Stimulated activated naive CD8-positive, alpha-beta T cell treated with anti-CD3 and anti-CD28 coated beads, Interleukin-15, amount 100 ng/mL, for 72 hours (primary cell): ENCODE results near the gene SYCP2L.
"Not testable (repeated sequence)": the region's sequence is repeated elsewhere in the genome, so short reads cannot be mapped to it uniquely, and the experiment has no call there.

Source experiments
- ATAC-seq: fragments of 150-1000 bp; cut with Tn5 transposase; 2 replicates; pipeline ENCODE4 v1.10.0; 2021; ENCODE audit warnings: mild to moderate bottlenecking, moderate library complexity
- DNase-seq, 2 donors: peaks; one replicate each; pipeline ENCODE4 v3.0.0; 2021 to 2022
- H3K27ac Mint-ChIP-seq, 2 donors: one replicate each; pipeline ENCODE4 v1.8.0; 2022; ENCODE audit warnings: mild to moderate bottlenecking in 2 of 2, mixed read lengths in 2 of 2, moderate library complexity in 2 of 2
- H3K27me3 Mint-ChIP-seq: one replicate; pipeline ENCODE4 v1.8.0; 2022; ENCODE audit warnings: mixed read lengths
- H3K4me1 Mint-ChIP-seq: one replicate; pipeline ENCODE4 v1.8.0; 2022; ENCODE audit warnings: mild to moderate bottlenecking, mixed read lengths
- H3K4me3 Mint-ChIP-seq, 2 donors: one replicate each; pipeline ENCODE4 v1.8.0; 2022; ENCODE audit warnings: mild to moderate bottlenecking in 2 of 2, mixed read lengths in 2 of 2, moderate library complexity in 1 of 2
- H3K9me3 Mint-ChIP-seq, 2 donors: one replicate each; pipeline ENCODE4 v1.8.0; 2022; ENCODE audit warnings: mixed read lengths in 2 of 2

SYCP2L gene

GRCh38 chr6:10866709-10867108 is 20.1 kb upstream of the SYCP2L start:
- not testable (repeated sequence) for H3K27ac Mint-ChIP-seq, H3K9me3 Mint-ChIP-seq, H3K4me1 Mint-ChIP-seq, H3K4me3 Mint-ChIP-seq, H3K27me3 Mint-ChIP-seq, DNase-seq, ATAC-seq

GRCh38 chr6:10867952-10868351 is 18.9 kb upstream of the SYCP2L start:
- no peak for DNase-seq
- Mint-ChIP-seq H3K9me3 (no peaks in the 10 kb centered on the region), H3K4me1 (no peaks in the 10 kb centered on the region), H3K27ac (no peak overlapping the region), H3K4me3 (no peak overlapping the region), H3K27me3 (peaks cover 8% of the 10 kb centered on the region)
- ATAC-seq, result no peak

GRCh38 chr6:10873374-10873773 is 13.5 kb upstream of the SYCP2L start:
- no peak for ATAC-seq
- no peaks in the 10 kb centered on the region for H3K9me3 Mint-ChIP-seq
- H3K4me1 Mint-ChIP-seq, result no peaks in the 10 kb centered on the region

DNA sequence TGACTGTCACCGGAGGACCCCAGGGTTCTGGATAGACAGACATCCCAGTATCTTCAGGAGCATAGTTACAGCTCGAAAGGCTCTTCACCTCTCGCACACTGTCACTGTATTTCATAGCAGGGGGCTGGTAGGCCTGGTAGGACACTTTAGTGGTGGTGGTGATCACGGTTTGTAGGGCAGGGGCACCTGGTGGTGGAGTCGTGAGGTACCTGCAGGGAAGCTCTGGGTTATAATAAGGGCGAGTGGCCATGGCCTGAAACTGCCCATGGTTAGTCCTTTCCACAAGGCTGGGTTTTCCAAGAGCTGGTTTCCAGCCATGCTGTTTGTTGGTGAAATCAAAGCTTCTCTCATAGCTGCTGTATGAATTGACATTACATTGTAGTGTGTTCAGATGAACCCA is 12.6 kb upstream of the SYCP2L start:
- DNase-seq (no peak), ATAC-seq (no peak)
- Mint-ChIP-seq H3K9me3 (no peaks in the 10 kb centered on the region), H3K27me3 (peaks cover 29% of the 10 kb centered on the region), H3K27ac (no peak overlapping the region), H3K4me3 (no peak overlapping the region), H3K4me1 (no peaks in the 10 kb centered on the region)

More at GRCh38 chr6:10873374-10873773, 13.5 kb upstream of the SYCP2L start:
- Mint-ChIP-seq H3K4me3 (no peak overlapping the region), H3K27me3 (peaks cover 26% of the 10 kb centered on the region), H3K27ac (no peak overlapping the region)
- no peak for DNase-seq

GRCh38 chr6:10875026-10875425 is 11.8 kb upstream of the SYCP2L start:
- Mint-ChIP-seq H3K4me1 (no peaks in the 10 kb centered on the region), H3K9me3 (no peaks in the 10 kb centered on the region), H3K27ac (no peak overlapping the region), H3K27me3 (peaks cover 37% of the 10 kb centered on the region), H3K4me3 (no peak overlapping the region)
- no peak for DNase-seq
- ATAC-seq, result no peak

DNA sequence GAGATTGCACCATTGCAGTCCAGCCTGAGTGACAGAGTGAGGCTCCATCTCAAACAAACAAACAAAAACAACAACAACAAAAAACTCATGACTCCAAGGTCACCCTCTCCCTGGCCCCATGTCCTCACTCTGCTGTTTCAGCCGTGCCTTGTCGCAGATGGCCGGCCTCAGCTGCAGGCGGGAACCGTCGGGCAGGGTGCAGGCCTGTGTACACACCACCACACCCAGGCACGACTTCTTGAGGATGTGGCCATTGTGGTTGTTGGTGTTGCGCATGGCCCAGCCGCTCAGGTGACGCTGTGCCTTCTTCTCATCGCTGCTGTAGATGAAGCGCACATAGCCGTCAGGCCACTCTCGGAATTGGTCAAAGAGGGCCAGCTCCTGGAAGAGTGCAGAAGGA is 9.8 kb upstream of the SYCP2L start:
- peaks cover 49% of the 10 kb centered on the region for H3K27me3 Mint-ChIP-seq
- no peak for DNase-seq
- H3K4me1 Mint-ChIP-seq, result peaks cover 7% of the 10 kb centered on the region
- H3K27ac Mint-ChIP-seq, result no peak overlapping the region
- ATAC-seq, result no peak
- no peaks in the 10 kb centered on the region for H3K9me3 Mint-ChIP-seq
- H3K4me3 Mint-ChIP-seq, result no peak overlapping the region

DNA sequence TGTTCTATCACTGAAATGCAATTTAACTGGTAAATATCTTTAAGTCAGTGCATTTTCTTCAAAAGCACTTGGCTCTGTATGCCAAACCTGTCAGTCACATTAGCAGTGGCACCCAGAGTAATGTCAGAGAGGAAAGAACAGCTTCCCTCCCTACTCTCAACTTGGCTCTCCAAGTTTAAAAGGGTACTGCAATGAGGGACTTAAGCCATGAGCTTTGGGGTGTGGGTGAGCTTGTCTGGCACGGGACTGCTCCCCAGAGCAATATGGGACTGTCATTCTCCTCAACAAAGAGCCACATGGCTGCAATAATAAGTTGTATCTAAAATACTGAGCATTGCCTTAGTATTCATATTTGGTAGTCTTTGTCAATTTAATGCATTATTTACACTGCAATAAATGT is 9.0 kb upstream of the SYCP2L start:
- Mint-ChIP-seq H3K27me3 (peaks cover 57% of the 10 kb centered on the region), H3K9me3 (no peaks in the 10 kb centered on the region), H3K27ac (no peak overlapping the region), H3K4me3 (no peak overlapping the region), H3K4me1 (peaks cover 15% of the 10 kb centered on the region)
- ATAC-seq (no peak), DNase-seq (no peak)

DNA sequence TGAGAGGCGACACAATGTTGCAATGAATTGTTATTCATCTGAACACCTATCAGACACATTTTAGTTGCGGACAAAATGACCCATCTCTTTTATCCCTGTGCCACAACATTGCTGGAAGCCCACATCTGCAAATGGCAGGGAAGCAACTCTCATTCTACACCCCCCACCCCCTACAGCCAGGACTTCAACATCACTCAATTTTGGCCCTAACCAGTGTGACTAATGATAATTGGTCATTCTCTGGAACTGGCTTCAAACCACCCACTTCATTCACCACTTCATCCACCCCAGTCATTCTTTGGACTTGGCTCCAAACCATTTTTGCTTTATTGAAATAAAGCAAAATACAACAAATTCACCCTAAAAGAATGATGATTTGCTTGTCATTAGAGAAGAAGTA is 6.5 kb upstream of the SYCP2L start:
- no peak for ATAC-seq
- no peak for DNase-seq
- no peak overlapping the region for H3K27ac Mint-ChIP-seq
- H3K4me3 Mint-ChIP-seq, result no peak overlapping the region
- H3K4me1 Mint-ChIP-seq, result peaks cover 33% of the 10 kb centered on the region
- H3K27me3 Mint-ChIP-seq, result peaks cover 64% of the 10 kb centered on the region
- H3K9me3 Mint-ChIP-seq, result no peaks in the 10 kb centered on the region

GRCh38 chr6:10882253-10882630 is 4.6 kb upstream of the SYCP2L start:
- peaks cover 41% of the 10 kb centered on the region for H3K4me1 Mint-ChIP-seq
- H3K9me3 Mint-ChIP-seq, H3K27ac Mint-ChIP-seq, ATAC-seq, DNase-seq: not testable (repeated sequence)
- H3K27me3 Mint-ChIP-seq, result peaks cover 81% of the 10 kb centered on the region
- H3K4me3 Mint-ChIP-seq, result peak overlapping the region in 1 of 2 donors; percentile 60

- Mint-ChIP-seq H3K4me1 (peaks cover 42% of the 10 kb centered on the region), H3K4me3 (peak overlapping the region; percentile 54 to 60), H3K27ac (no peak overlapping the region), H3K9me3 (no peaks in the 10 kb centered on the region), H3K27me3 (peaks cover 86% of the 10 kb centered on the region)
- DNase-seq (no peak), ATAC-seq (peak; percentile 33)
Measured at GRCh38 chr6:10882657-10883171, 4.1 kb upstream of the SYCP2L start.

- Mint-ChIP-seq H3K4me3 (peak overlapping the region in 1 of 2 donors; percentile 24), H3K27ac (no peak overlapping the region), H3K9me3 (no peaks in the 10 kb centered on the region), H3K4me1 (peaks cover 42% of the 10 kb centered on the region), H3K27me3 (peaks cover 89% of the 10 kb centered on the region)
- no peak for DNase-seq
- ATAC-seq, result no peak
Measured at GRCh38 chr6:10883312-10884244, 3.3 kb upstream of the SYCP2L start.

GRCh38 chr6:10884245-10884972 is 2.4 kb upstream of the SYCP2L start:
- Mint-ChIP-seq H3K27ac (no peak overlapping the region), H3K27me3 (peaks cover 95% of the 10 kb centered on the region), H3K4me3 (peak overlapping the region in 1 of 2 donors; percentile 18), H3K9me3 (no peaks in the 10 kb centered on the region), H3K4me1 (peaks cover 42% of the 10 kb centered on the region)
- DNase-seq, result no peak
- no peak for ATAC-seq

- not testable (repeated sequence) for DNase-seq, ATAC-seq, H3K27ac Mint-ChIP-seq, H3K9me3 Mint-ChIP-seq
- Mint-ChIP-seq H3K4me3 (peak overlapping the region; percentile 74 to 78), H3K27me3 (peaks cover 91% of the 10 kb centered on the region), H3K4me1 (peaks cover 42% of the 10 kb centered on the region)
Measured at GRCh38 chr6:10886365-10886690, 524 bp upstream of the SYCP2L start.

GRCh38 chr6:10890151-10890550 is 3.3 kb downstream of the SYCP2L start:
- Mint-ChIP-seq H3K4me1 (peaks cover 9% of the 10 kb centered on the region), H3K27me3 (peaks cover 74% of the 10 kb centered on the region), H3K27ac (no peak overlapping the region), H3K9me3 (no peaks in the 10 kb centered on the region), H3K4me3 (no peak overlapping the region)
- ATAC-seq (no peak), DNase-seq (no peak)

- peaks cover 4% of the 10 kb centered on the region for H3K4me1 Mint-ChIP-seq
- H3K27me3 Mint-ChIP-seq, result peaks cover 65% of the 10 kb centered on the region
- no peaks in the 10 kb centered on the region for H3K9me3 Mint-ChIP-seq
- ATAC-seq (no peak), DNase-seq (no peak)
- H3K27ac Mint-ChIP-seq, result no peak overlapping the region
- no peak overlapping the region for H3K4me3 Mint-ChIP-seq
Measured at GRCh38 chr6:10891960-10892359, 5.1 kb downstream of the SYCP2L start.

DNA sequence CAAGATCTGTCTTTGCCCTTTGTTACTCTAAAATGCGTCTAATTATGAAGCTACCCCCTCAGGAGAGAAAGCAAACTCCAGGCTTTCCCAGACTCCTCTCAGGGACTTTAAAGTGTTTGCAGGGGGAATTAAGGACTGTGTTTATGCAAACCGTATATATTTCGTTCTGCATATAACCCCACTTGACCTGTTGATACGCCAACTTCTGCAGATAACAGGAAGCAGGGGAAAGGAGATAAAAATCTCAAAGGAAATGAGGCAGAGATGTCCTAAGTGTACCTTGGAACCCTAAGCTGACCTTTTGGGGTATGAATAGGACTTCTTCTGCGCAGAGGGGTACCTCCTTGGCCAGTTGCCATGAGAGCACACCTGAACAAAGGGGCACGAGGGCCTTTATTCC is 8.1 kb downstream of the SYCP2L start:
- no peak overlapping the region for H3K4me3 Mint-ChIP-seq
- DNase-seq (no peak), ATAC-seq (no peak)
- no peaks in the 10 kb centered on the region for H3K4me1 Mint-ChIP-seq
- H3K9me3 Mint-ChIP-seq, result no peaks in the 10 kb centered on the region
- H3K27ac Mint-ChIP-seq, result no peak overlapping the region
- H3K27me3 Mint-ChIP-seq, result peaks cover 35% of the 10 kb centered on the region
